GM12801 (cell line): ENCODE results near the gene SPARCL1.

Source experiments
- TF ChIP-seq, protein P1 (sequence below): IDR thresholded peaks from one replicate; pipeline ENCODE4 v1.5.1; 2011; ENCODE audit warnings: control low read depth; ENCODE audit not compliant: insufficient read length; ENCODE audit errors: extremely low read depth

SPARCL1 gene

GRCh38 chr4:87426865-87427517, 102.2 kb downstream of the SPARCL1 start:
- TF ChIP-seq, protein P1, sequence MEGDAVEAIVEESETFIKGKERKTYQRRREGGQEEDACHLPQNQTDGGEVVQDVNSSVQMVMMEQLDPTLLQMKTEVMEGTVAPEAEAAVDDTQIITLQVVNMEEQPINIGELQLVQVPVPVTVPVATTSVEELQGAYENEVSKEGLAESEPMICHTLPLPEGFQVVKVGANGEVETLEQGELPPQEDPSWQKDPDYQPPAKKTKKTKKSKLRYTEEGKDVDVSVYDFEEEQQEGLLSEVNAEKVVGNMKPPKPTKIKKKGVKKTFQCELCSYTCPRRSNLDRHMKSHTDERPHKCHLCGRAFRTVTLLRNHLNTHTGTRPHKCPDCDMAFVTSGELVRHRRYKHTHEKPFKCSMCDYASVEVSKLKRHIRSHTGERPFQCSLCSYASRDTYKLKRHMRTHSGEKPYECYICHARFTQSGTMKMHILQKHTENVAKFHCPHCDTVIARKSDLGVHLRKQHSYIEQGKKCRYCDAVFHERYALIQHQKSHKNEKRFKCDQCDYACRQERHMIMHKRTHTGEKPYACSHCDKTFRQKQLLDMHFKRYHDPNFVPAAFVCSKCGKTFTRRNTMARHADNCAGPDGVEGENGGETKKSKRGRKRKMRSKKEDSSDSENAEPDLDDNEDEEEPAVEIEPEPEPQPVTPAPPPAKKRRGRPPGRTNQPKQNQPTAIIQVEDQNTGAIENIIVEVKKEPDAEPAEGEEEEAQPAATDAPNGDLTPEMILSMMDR: no peak

DNA sequence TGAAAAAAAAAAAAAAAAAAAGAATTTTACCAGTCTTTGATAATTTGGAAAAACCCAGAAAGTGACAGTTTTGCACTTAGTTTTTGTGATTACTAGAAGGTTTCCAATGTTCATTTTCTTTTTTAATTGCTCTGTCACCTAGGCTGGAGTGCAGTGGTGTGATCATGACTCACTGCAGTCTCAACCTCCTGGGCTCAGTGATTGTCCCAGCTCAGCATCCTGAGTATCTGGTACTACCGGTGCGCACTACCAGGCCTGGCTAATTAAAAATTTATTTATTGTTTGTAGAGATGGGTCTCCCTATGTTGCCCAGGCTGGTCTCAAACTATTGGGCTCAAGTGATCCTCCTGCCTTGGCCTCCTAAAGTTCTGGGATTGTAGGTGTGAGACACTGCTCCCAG, 103.5 kb downstream of the SPARCL1 start:
- TF ChIP-seq, protein P1: no peak
